ENCODE data around the gene MAP1LC3A. TPM values are rescaled to one million over a fixed set of nuclear protein-coding genes. Genes with fewer than 3 reads are reported as not detected.

The MAP1LC3A gene
- total RNA-seq, 2 donors from 2014 or later = 22.4 to 37.6 TPM

GRCh38 chr20:34549929-34550305 is 8.6 kb upstream of the MAP1LC3A start:
- ATAC-seq = no peak
- no peaks in the 10 kb centered on the region for H3K9me3 ChIP-seq
- 82 to 94% methylated on average over 12 to 13 of the region's 13 CpGs for WGBS, 2 donors
- intact Hi-C loops (cut with DNase I) = no loop called here
- no peaks in the 10 kb centered on the region for H3K27me3 ChIP-seq
- H3K27ac ChIP-seq = no peak overlapping the region
- H3K4me3 ChIP-seq = no peak overlapping the region
- no peak for TF ChIP-seq POLR2A (IDR thresholded peaks at IDR 0.05)
- no peak for TF ChIP-seq CTCF (IDR thresholded peaks at IDR 0.05)
- no peaks in the 10 kb centered on the region for H3K36me3 ChIP-seq (replicated peaks in 1 of 2; ENCODE audit: insufficient read depth in 1 of 2, low read depth in 2 of 2)
- peaks cover 23% of the 10 kb centered on the region for H3K4me1 ChIP-seq
- no peak for DNase-seq

GRCh38 chr20:34552569-34552968 is 5.9 kb upstream of the MAP1LC3A start:
- H3K4me1 ChIP-seq = peaks cover 25% of the 10 kb centered on the region
- 85 to 88% methylated on average over 6 of the region's 6 CpGs for WGBS, 2 donors
- peak overlapping the region in 1 of 4 donors; percentile 52 for H3K27ac ChIP-seq
- TF ChIP-seq POLR2A (IDR thresholded peaks at IDR 0.05) = no peak
- TF ChIP-seq CTCF (IDR thresholded peaks at IDR 0.05) = no peak
- intact Hi-C loops (cut with DNase I) = no loop called here
- H3K36me3 ChIP-seq (replicated peaks in 1 of 2; ENCODE audit: insufficient read depth in 1 of 2, low read depth in 2 of 2) = no peaks in the 10 kb centered on the region
- H3K9me3 ChIP-seq = no peaks in the 10 kb centered on the region
- H3K27me3 ChIP-seq = no peaks in the 10 kb centered on the region
- no peak overlapping the region for H3K4me3 ChIP-seq
- ATAC-seq (no peak), DNase-seq (no peak)

GRCh38 chr20:34553366-34553867 is 5.1 kb upstream of the MAP1LC3A start:
- H3K4me1 ChIP-seq = peaks cover 32% of the 10 kb centered on the region
- ATAC-seq (peak; percentile 83), DNase-seq (peak; percentile 70 to 91 (median 85))
- TF ChIP-seq CTCF (IDR thresholded peaks at IDR 0.05) = no peak
- TF ChIP-seq POLR2A (IDR thresholded peaks at IDR 0.05) = no peak
- H3K9me3 ChIP-seq = no peaks in the 10 kb centered on the region
- WGBS, 2 donors = 17 to 20% methylated on average over 3 to 4 of the region's 4 CpGs
- no peak overlapping the region for H3K4me3 ChIP-seq
- H3K27ac ChIP-seq = peak overlapping the region; percentile 30 to 70 (median 60)
- intact Hi-C loops (cut with DNase I) = no loop called here
- no peaks in the 10 kb centered on the region for H3K36me3 ChIP-seq (replicated peaks in 1 of 2; ENCODE audit: insufficient read depth in 1 of 2, low read depth in 2 of 2)
- no peaks in the 10 kb centered on the region for H3K27me3 ChIP-seq

GRCh38 chr20:34557936-34558319 is 590 bp upstream of the MAP1LC3A start:
- DNase-seq (no peak), ATAC-seq (no peak)

More at GRCh38 chr20:34557936-34558319, 590 bp upstream of the MAP1LC3A start:
- intact Hi-C loops (cut with DNase I) = no loop called here
- no peaks in the 10 kb centered on the region for H3K9me3 ChIP-seq
- no peaks in the 10 kb centered on the region for H3K27me3 ChIP-seq
- no peaks in the 10 kb centered on the region for H3K36me3 ChIP-seq (replicated peaks in 1 of 2; ENCODE audit: insufficient read depth in 1 of 2, low read depth in 2 of 2)
- TF ChIP-seq POLR2A (IDR thresholded peaks at IDR 0.05) (no peak), CTCF (IDR thresholded peaks at IDR 0.05) (no peak)
- WGBS, 2 donors = 6 to 17% methylated on average over 10 to 11 of the region's 11 CpGs
- H3K27ac ChIP-seq = peak overlapping the region; percentile 69 to 93 (median 90)
- H3K4me3 ChIP-seq = peak overlapping the region; percentile 42 to 53
- H3K4me1 ChIP-seq = peaks cover 26% of the 10 kb centered on the region

All from body of pancreas (tissue), 4 donors.